Measurements from ENCODE around the gene HS6ST1.
"Not testable (repeated sequence)": the region's sequence is repeated elsewhere in the genome, so short reads cannot be mapped to it uniquely, and the experiment has no call there.

Gene HS6ST1

GRCh38 chr2:128280901-128281321, 37.8 kb downstream of the HS6ST1 start:
- no peak for DNase-seq

GRCh38 chr2:128280158-128280871, 38.4 kb downstream of the HS6ST1 start:
- no peak for DNase-seq

GRCh38 chr2:128279786-128280157, 38.9 kb downstream of the HS6ST1 start:
- DNase-seq: no peak

GRCh38 chr2:128279009-128279408, 39.7 kb downstream of the HS6ST1 start:
- DNase-seq: no peak

- no peak for DNase-seq
These were observed 40.5 kb downstream of the HS6ST1 start for GRCh38 chr2:128277961-128278681.

- no peak for DNase-seq
These were observed 41.6 kb downstream of the HS6ST1 start for GRCh38 chr2:128276878-128277675.

GRCh38 chr2:128275498-128276045, 43.1 kb downstream of the HS6ST1 start:
- DNase-seq: no peak

GRCh38 chr2:128274218-128274617, 44.5 kb downstream of the HS6ST1 start:
- DNase-seq: no peak

- DNase-seq: no peak
These were observed 45.1 kb downstream of the HS6ST1 start for GRCh38 chr2:128273469-128274081.

- no peak for DNase-seq
These were observed 45.8 kb downstream of the HS6ST1 start for GRCh38 chr2:128272601-128273468.

GRCh38 chr2:128271911-128272600, 46.6 kb downstream of the HS6ST1 start:
- DNase-seq: no peak

- DNase-seq: no peak
These were observed 47.1 kb downstream of the HS6ST1 start for GRCh38 chr2:128271597-128271910.

- no peak for DNase-seq
These were observed 47.7 kb downstream of the HS6ST1 start for GRCh38 chr2:128270672-128271596.

- DNase-seq: no peak
These were observed 48.5 kb downstream of the HS6ST1 start for GRCh38 chr2:128269990-128270671.

- DNase-seq: no peak
These were observed 49.3 kb downstream of the HS6ST1 start for GRCh38 chr2:128269063-128269989.

- not testable (repeated sequence) for DNase-seq
These were observed 50.1 kb downstream of the HS6ST1 start for GRCh38 chr2:128268611-128269010.

GRCh38 chr2:128268145-128268544, 50.5 kb downstream of the HS6ST1 start:
- not testable (repeated sequence) for DNase-seq

GRCh38 chr2:128267649-128268048, 51.0 kb downstream of the HS6ST1 start:
- DNase-seq: not testable (repeated sequence)
